Hepatocyte (in vitro differentiated cells): ENCODE data around the gene KRTAP9-9. TPM values are rescaled to one million over a fixed set of nuclear protein-coding genes. Genes with fewer than 3 reads are reported as not detected.
A peak's percentile ranks its signal among the peaks of the same experiment; 100 is the strongest.
"Not testable (repeated sequence)": the region's sequence is repeated elsewhere in the genome, so short reads cannot be mapped to it uniquely, and the experiment has no call there.

Source experiments
- DNase-seq: peaks from one replicate; pipeline ENCODE4 v3.0.0-alpha.2; 2016; ENCODE audit warnings: low spot score
- H2AFZ ChIP-seq: fragments of 200-600 bp; sonication (generic); 2 replicates; pipeline ENCODE4 v1.6.0; 2016; ENCODE audit warnings: antibody characterized with exemption, mild to moderate bottlenecking
- H3K27ac ChIP-seq: fragments of 200-600 bp; sonication (generic); 2 replicates; pipeline ENCODE4 v1.5.1; 2016; ENCODE audit warnings: mild to moderate bottlenecking
- H3K27me3 ChIP-seq: fragments of 200-600 bp; sonication (generic); 2 replicates; pipeline ENCODE4 v1.6.1; 2016
- H3K36me3 ChIP-seq: fragments of 200-600 bp; sonication (generic); replicated peaks from 2 replicates; pipeline ENCODE4 v1.5.1; 2016; ENCODE audit warnings: low read depth; ENCODE audit not compliant: insufficient read depth
- H3K4me1 ChIP-seq: fragments of 200-600 bp; sonication (generic); 2 replicates; pipeline ENCODE4 v1.5.1; 2016; ENCODE audit warnings: mild to moderate bottlenecking, moderate library complexity; ENCODE audit not compliant: insufficient read depth
- H3K4me2 ChIP-seq: fragments of 200-600 bp; sonication (generic); 2 replicates; pipeline ENCODE4 v1.6.0; 2016
- H3K4me3 ChIP-seq: fragments of 200-600 bp; sonication (generic); 2 replicates; pipeline ENCODE4 v1.5.1; 2016; ENCODE audit warnings: mild to moderate bottlenecking
- H3K79me2 ChIP-seq: fragments of 200-600 bp; sonication (generic); 2 replicates; pipeline ENCODE4 v1.6.0; 2017; ENCODE audit warnings: mild to moderate bottlenecking
- H3K9me2 ChIP-seq: fragments of 200-600 bp; sonication (generic); replicated peaks from 2 replicates; pipeline ENCODE4 v1.6.0; 2017; ENCODE audit warnings: mild to moderate bottlenecking; ENCODE audit not compliant: insufficient read depth
- H3K9me3 ChIP-seq: fragments of 200-600 bp; sonication (generic); 2 replicates; pipeline ENCODE4 v1.5.1; 2016; ENCODE audit warnings: low read depth, mild to moderate bottlenecking
- H4K20me1 ChIP-seq: fragments of 200-600 bp; sonication (generic); 2 replicates; pipeline ENCODE4 v1.6.0; 2016; ENCODE audit warnings: mild to moderate bottlenecking; ENCODE audit not compliant: insufficient read depth, poor library complexity, severe bottlenecking
- EZH2 ChIP-seq: fragments of 200-600 bp; sonication (generic); IDR thresholded peaks from 2 replicates; pipeline ENCODE4 v1.6.1; 2016; ENCODE audit warnings: antibody characterized with exemption, mild to moderate bottlenecking, borderline replicate concordance
- EZH2phosphoT487 ChIP-seq: fragments of 200-600 bp; sonication (generic); IDR thresholded peaks from one replicate; pipeline ENCODE4 v1.6.1; 2018; ENCODE audit warnings: antibody characterized with exemption, mild to moderate bottlenecking, low read depth, moderate library complexity; ENCODE audit not compliant: unreplicated experiment, severe bottlenecking
- whole genome bisulfite sequencing: methylation state at CpG from one replicate; pipeline ENCODE4 v1.1.6; 2016; ENCODE audit warnings: low lambda C conversion rate; ENCODE audit errors: missing lambda C conversion rate; 5-methylcytosine and 5-hydroxymethylcytosine counted together
- polyA plus RNA-seq: library from polyadenylated mRNA; unstranded; fragments of >200 nt; fragmentation: Nextera tagmentation; extraction: Ambion mirVana; gene quantifications from 2 replicates; pipeline ENCODE4 v1.2.1, GENCODE V29; 2016
- total RNA-seq: library from RNA; depleted of rRNA; stranded (reverse); fragments of >200 nt; gene quantifications from 2 replicates; pipeline ENCODE4 v1.2.3, GENCODE V29; 2014
- TF ChIP-seq, protein P1 (sequence below): fragments of 200-600 bp; sonication (generic); IDR thresholded peaks from 2 replicates; pipeline ENCODE4 v1.5.1; 2016; ENCODE audit warnings: antibody characterized with exemption, mild to moderate bottlenecking; ENCODE audit not compliant: poor library complexity

Gene KRTAP9-9
- total RNA-seq = not detected in 2 replicates
- polyA plus RNA-seq = not detected in 2 replicates

DNA sequence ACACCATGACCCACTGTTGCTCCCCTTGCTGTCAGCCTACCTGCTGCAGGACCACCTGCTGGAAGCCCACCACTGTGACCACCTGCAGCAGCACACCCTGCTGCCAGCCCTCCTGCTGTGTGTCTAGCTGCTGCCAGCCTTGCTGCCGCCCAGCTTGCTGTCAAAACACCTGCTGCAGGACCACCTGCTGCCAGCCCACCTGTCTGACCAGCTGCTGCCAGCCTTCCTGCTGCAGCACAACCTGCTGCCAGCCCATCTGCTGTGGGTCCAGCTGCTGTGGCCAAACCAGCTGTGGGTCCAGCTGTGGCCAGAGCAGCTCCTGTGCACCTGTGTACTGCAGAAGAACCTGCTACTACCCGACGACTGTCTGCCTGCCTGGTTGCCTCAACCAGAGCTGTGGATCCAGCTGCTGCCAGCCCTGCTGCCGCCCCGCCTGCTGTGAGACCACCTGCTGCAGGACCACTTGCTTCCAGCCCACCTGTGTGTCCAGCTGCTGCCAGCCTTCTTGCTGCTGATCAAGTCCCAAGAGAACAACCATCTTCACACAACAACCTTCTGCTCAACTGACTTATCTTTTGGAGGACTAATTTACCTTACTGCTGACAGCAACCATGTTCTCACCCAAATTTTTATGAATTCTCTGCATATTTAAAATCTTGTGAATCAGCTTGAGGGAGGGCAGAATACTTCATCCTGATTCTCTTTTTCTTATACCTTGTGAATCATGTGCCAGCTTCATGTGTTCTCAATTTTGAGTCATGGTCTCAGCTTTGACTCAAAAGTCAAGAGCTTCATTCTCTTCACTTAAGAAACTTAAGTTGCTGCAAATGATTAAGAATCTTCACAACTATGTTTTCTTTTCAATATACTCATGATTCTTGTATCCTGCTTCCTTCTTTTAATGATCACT, at the start of gene KRTAP9-9:
KRTAP9-9 (plus strand) TSS at position 4 of the 910 bp plus-strand sequence.
- H3K4me2 ChIP-seq, H3K9me2 ChIP-seq, H3K27ac ChIP-seq, H4K20me1 ChIP-seq, H3K79me2 ChIP-seq, H3K4me3 ChIP-seq, H3K9me3 ChIP-seq, H3K36me3 ChIP-seq, H3K4me1 ChIP-seq, H2AFZ ChIP-seq: not testable (repeated sequence)
- 72% methylated on average over 5 of the region's 5 CpGs for WGBS
- peaks cover 34% of the 10 kb centered on the region for H3K27me3 ChIP-seq
- DNase-seq = peak; percentile 0

DNA sequence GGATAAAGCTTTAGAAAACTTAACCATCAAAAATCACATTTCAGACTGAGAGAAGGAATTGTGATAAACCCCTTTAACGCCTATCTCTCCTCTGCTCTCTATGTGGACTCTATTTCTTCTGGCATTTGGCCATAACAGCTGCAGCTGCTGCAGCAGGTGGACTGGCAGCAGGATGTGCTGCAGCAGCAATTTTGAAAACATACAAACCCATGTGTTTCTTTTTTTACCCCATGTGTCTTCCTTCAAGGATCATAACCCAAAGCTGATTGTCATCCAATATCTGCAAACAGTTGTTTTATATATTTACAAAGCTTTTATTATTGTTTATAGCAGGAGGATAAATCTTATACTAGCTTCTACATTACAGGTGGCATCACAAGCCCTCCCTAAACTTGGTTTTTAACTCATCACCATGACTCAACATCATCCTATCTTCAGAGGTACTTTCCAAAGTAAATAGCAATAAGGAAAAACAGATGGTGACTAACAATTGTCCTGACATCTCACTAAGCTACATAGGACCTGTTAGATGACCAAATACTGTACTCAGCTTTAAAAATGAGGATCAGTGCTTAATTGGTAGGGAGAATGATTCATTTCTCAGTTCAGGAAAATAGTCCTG, 43.2 kb upstream of the KRTAP9-9 start:
- Histone ChIP-seq H3K4me1 (no peaks in the 10 kb centered on the region), H3K36me3 (no peaks in the 10 kb centered on the region), H2AFZ (no peak overlapping the region), H3K4me2 (no peak overlapping the region), H3K4me3 (no peak overlapping the region), H3K9me3 (no peaks in the 10 kb centered on the region), H4K20me1 (no peaks in the 10 kb centered on the region), H3K27me3 (peaks cover 3% of the 10 kb centered on the region), H3K79me2 (no peaks in the 10 kb centered on the region), H3K27ac (no peak overlapping the region), H3K9me2 (no peaks in the 10 kb centered on the region)
- 95% methylated on average over 1 of the region's 1 CpG for WGBS
- TF ChIP-seq, protein P1, sequence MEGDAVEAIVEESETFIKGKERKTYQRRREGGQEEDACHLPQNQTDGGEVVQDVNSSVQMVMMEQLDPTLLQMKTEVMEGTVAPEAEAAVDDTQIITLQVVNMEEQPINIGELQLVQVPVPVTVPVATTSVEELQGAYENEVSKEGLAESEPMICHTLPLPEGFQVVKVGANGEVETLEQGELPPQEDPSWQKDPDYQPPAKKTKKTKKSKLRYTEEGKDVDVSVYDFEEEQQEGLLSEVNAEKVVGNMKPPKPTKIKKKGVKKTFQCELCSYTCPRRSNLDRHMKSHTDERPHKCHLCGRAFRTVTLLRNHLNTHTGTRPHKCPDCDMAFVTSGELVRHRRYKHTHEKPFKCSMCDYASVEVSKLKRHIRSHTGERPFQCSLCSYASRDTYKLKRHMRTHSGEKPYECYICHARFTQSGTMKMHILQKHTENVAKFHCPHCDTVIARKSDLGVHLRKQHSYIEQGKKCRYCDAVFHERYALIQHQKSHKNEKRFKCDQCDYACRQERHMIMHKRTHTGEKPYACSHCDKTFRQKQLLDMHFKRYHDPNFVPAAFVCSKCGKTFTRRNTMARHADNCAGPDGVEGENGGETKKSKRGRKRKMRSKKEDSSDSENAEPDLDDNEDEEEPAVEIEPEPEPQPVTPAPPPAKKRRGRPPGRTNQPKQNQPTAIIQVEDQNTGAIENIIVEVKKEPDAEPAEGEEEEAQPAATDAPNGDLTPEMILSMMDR = no peak
- TF ChIP-seq EZH2phosphoT487 = no peak
- TF ChIP-seq EZH2 = no peak
- DNase-seq = no peak

DNA sequence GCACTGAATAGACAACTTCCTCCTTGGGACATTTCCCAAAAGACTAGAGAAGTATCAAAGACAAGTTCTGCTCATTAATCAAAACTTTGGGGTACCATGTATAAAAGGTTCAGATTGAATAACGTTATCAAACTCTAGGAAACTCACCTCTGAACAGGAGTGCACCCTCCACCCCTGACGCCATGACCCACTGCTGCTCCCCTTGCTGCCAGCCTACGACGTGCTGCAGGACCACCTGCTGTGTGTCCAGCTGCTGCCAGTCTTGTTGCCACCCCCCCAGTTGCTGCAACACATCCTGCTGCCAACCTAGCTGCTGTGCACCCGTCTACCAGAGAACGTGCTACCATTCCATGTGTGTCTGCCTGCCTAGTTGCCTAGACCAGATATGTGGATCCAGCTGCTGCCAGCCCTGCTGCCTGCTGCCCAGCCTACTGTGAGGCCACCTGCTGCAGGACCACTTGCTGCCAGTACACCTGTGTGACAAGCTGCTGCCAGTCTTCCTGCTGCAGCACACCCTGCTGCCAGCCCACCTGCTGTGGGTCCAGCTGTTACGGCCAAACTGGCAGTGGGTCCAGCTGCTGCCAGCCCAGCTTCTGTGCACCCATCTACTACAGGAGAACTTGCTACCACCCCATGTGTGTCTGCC, 42.5 kb upstream of the KRTAP9-9 start:
- H4K20me1 ChIP-seq = no peaks in the 10 kb centered on the region
- H3K4me3 ChIP-seq = no peak overlapping the region
- no peak for DNase-seq
- H3K79me2 ChIP-seq = no peaks in the 10 kb centered on the region
- no peak overlapping the region for H2AFZ ChIP-seq
- TF ChIP-seq EZH2phosphoT487 (no peak), EZH2 (no peak)
- TF ChIP-seq, protein P1 = no peak
- no peaks in the 10 kb centered on the region for H3K4me1 ChIP-seq
- H3K27ac ChIP-seq = no peak overlapping the region
- H3K27me3 ChIP-seq = peaks cover 3% of the 10 kb centered on the region
- WGBS = 83% methylated on average over 7 of the region's 7 CpGs
- H3K36me3 ChIP-seq = no peaks in the 10 kb centered on the region
- no peaks in the 10 kb centered on the region for H3K9me3 ChIP-seq
- H3K4me2 ChIP-seq = no peak overlapping the region
- H3K9me2 ChIP-seq = no peaks in the 10 kb centered on the region

DNA sequence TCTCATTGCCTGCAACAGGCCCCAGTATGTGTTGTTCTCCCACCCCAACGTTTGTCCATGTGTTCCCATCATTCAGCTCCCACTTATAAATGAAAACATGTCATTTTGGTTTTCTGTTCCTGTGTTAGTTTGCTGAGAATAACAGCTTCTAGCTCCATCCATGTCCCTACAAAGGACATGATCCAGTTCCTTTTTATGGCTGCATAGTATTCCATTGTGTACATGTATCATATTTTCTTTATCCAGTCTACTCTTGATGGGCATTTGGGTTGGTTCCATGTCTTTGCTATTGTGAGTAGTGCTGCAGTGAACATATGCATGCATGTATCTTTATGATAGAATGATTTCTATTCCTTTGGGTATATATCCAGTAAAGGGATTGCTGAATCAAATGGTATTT, 39.5 kb upstream of the KRTAP9-9 start:
- WGBS = 100% methylated on average over 1 of the region's 1 CpG

More for the DNA sequence above, 39.5 kb upstream of the KRTAP9-9 start:
- H3K36me3 ChIP-seq = no peaks in the 10 kb centered on the region
- no peaks in the 10 kb centered on the region for H3K79me2 ChIP-seq
- TF ChIP-seq EZH2phosphoT487 = no peak
- no peak overlapping the region for H3K4me2 ChIP-seq
- H3K9me2 ChIP-seq = no peaks in the 10 kb centered on the region
- DNase-seq = no peak
- no peaks in the 10 kb centered on the region for H4K20me1 ChIP-seq
- H3K27me3 ChIP-seq = peaks cover 3% of the 10 kb centered on the region
- H3K4me1 ChIP-seq = no peaks in the 10 kb centered on the region
- H3K4me3 ChIP-seq = no peak overlapping the region
- H3K27ac ChIP-seq = no peak overlapping the region
- H3K9me3 ChIP-seq = no peaks in the 10 kb centered on the region
- H2AFZ ChIP-seq = no peak overlapping the region
